GM12864 (cell line): ENCODE data around the gene RHOB.
"Not testable (repeated sequence)": the region's sequence is repeated elsewhere in the genome, so short reads cannot be mapped to it uniquely, and the experiment has no call there.

Experiments
- DNase-seq: peaks from one replicate; pipeline ENCODE4 v3.0.0-alpha.2; 2011; ENCODE audit warnings: low read depth
- H3K4me3 ChIP-seq: 2 replicates; pipeline ENCODE4 v1.5.1; 2011; ENCODE audit warnings: mild to moderate bottlenecking, low read depth, low read length, control low read depth
- CTCF ChIP-seq: IDR thresholded peaks from 2 replicates; pipeline ENCODE4 v1.5.1; 2011; ENCODE audit warnings: low read depth, mild to moderate bottlenecking, moderate library complexity, low read length, control low read depth, inconsistent platforms; ENCODE audit errors: missing control alignments

Gene RHOB

GRCh38 chr2:20431301-20431698, 15.6 kb upstream of the RHOB start:
- no peak for DNase-seq
- no peak overlapping the region for H3K4me3 ChIP-seq
- no peak for TF ChIP-seq CTCF

GRCh38 chr2:20431772-20432171, 15.1 kb upstream of the RHOB start:
- no peak for TF ChIP-seq CTCF
- DNase-seq = no peak
- no peak overlapping the region for H3K4me3 ChIP-seq

- no peak for DNase-seq
- no peak for TF ChIP-seq CTCF
- H3K4me3 ChIP-seq = no peak overlapping the region
Measured at GRCh38 chr2:20432714-20433113, 14.2 kb upstream of the RHOB start.

- no peak for TF ChIP-seq CTCF
- H3K4me3 ChIP-seq = no peak overlapping the region
- no peak for DNase-seq
Measured at GRCh38 chr2:20433249-20433648, 13.6 kb upstream of the RHOB start.

- TF ChIP-seq CTCF = no peak
- H3K4me3 ChIP-seq = no peak overlapping the region
- no peak for DNase-seq
Measured at GRCh38 chr2:20433946-20434553, 12.8 kb upstream of the RHOB start.

- no peak overlapping the region for H3K4me3 ChIP-seq
- TF ChIP-seq CTCF = no peak
- DNase-seq = no peak
Measured at GRCh38 chr2:20434588-20435294, 12.1 kb upstream of the RHOB start.

- DNase-seq, H3K4me3 ChIP-seq: not testable (repeated sequence)
Measured at GRCh38 chr2:20435456-20435855, 11.4 kb upstream of the RHOB start.
